ENCODE data around the gene BRI3.

Gene BRI3

DNA sequence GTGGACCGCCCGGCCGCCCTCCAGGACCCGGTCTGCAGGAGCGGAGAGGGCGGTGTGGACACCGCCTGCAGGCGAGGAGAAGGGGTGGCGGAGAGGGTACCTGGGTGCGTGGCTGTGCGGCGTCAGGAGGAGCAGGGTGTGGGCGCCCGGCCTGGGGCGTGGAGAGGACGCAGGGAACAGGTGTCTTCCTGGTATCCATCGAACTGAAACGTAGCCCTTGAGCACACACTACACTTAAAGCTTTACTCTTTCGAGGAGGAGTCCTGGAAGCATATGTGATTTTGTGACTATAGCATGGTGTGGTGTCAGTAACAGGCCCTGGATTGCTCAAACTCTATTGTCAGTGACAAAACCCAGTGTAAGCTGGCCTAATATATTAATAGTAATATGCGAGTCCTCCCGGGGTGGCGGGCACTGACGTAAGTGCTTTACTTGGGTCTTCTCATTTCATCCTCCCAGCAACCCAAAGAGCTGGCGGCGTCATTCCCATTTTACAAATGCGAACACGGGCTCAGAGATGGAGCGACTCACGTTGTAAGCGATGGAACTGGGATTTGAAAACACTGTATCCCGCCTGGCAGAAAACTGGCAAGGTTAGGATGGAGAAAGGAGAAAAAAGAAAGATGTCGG lies 28.9 kb upstream of the BRI3 start:
- no peak for DNase-seq

- DNase-seq = no peak
Observed at GRCh38 chr7:98254516-98254915, 27.0 kb upstream of the BRI3 start.

GRCh38 chr7:98254951-98255610 lies 26.4 kb upstream of the BRI3 start:
- no peak for DNase-seq

GRCh38 chr7:98256431-98256830 lies 25.1 kb upstream of the BRI3 start:
- no peak for DNase-seq

- no peak for DNase-seq
Observed at GRCh38 chr7:98257701-98258100, 23.8 kb upstream of the BRI3 start.

DNA sequence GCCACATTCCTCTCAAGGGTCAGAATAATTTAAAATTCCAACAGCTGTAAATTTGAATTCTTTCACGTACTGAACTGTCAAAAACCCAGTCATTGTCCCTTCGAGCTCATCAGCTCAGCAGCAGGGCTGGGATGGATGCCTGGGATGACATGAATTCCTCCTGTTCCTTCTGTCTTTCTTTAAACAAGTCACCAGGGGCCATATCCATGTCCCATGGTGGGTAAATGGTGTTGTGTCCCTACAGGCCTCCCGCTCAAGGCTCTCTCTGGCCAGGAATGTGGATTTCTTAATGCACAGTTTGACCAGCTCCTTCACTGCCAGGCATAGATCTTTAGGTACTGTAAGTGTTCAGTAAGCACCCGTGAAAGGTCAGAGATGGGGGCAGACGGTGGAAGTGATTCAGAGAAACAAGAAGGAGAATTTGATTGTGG lies 15.6 kb upstream of the BRI3 start:
- no peak for DNase-seq

DNA sequence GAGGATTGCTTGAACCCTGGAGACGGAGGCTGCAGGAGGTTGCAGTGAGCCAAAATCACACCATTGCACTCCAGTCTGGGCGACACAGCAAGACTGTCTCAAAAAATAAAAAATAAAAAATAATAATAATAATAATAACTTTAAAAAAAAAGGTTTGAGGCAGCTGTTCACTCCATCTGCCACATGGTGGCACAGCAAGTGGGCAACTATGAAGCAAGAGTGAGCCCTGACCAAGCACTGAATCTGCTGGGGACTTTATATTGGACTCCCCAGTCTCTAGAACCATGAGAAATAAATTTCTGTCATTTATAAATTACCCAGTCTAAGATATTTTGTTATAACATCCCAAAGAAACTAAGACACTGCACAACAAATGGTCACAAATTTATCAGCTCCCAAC lies 14.6 kb upstream of the BRI3 start:
- no peak for DNase-seq

- no peak for DNase-seq
Observed at GRCh38 chr7:98267303-98267702, 14.2 kb upstream of the BRI3 start.

DNA sequence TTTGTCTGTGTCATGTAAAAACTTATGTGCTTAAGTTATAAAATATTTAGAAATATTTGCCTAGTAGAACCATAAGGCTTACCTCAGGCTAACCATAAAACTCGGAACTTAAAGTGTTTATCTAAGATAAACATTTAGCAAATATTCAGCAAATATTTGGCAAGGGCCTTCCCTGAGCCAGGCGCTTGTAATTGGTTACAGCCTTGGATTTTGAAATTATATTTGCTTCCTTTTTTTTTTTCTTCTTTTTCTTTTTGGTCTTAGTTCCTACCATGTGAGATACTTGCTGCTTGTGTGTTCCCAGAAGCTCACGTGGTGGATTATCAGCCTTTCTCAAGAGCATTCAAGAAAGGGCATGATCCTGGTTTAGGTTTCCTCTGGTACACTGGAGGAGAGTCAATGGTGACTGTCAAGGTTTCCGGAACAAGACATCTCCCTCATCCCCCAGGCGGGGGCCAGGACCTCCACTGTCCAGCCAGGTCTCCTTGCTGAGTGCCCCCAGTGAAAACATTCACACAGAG lies 5.2 kb upstream of the BRI3 start:
- no peak for DNase-seq

DNA sequence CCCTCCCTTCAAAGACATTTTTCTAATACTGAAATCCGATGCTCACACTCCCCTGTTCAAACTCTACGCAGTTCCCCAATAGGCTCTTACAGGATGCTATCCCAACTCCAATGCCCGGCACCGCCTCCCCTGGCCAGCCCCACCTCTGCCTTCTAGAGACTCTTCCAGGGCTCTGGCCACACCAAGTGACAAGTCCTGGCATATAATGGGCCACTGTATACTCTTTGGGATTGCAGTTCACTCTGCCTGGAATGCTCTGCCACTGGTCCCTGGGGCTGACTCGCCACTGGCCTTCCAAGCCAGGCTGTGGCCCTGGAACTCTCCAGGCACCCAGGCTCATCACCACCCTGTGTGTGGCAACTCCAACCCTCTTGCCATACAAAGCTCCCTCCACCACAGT lies 3.1 kb upstream of the BRI3 start:
- DNase-seq = no peak

DNA sequence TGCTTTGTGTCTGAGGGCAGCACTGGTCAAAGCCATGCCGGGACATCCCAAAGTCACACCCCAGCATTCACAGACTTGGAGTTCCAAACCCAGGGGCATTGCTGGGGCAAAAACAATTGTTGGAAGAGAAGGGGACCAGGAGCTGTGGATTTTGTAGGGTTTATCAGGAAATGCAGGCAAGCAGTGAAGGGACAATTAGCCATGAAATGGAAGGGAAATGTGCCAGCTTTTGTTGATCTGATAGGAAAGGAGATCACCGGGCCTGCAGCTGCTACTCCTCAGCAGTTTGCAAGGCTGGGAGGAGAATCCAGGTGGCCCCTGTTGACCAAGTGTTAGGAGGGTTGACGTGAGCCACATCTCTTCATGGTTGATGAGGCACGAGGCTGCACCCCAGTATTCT lies 2.5 kb upstream of the BRI3 start:
- no peak for DNase-seq

GRCh38 chr7:98280296-98280695 lies 1.2 kb upstream of the BRI3 start:
- no peak for DNase-seq

GRCh38 chr7:98281757-98282606 lies 496 bp downstream of the BRI3 start:
- DNase-seq = peak; percentile 18 to 22

DNA sequence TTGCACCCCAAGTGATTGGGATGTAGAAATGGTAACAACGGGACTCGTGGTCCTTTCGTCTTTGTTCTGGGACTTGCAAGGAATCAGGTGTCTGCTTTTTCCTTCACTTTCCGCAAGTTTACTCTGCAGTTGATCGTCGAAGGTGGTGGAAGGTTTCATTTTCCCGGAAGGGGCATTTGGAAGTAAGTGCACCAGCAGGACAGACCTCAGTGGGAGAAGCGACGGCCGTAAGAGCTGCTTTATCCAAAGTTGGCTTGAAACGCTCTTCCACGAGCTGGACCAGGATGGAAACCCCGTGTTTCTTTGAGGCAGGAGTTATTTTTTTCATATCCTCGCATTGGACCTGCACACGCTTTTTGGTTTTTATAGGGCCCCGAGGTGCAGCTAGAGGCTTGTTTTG lies 1.2 kb downstream of the BRI3 start:
- DNase-seq = no peak

DNA sequence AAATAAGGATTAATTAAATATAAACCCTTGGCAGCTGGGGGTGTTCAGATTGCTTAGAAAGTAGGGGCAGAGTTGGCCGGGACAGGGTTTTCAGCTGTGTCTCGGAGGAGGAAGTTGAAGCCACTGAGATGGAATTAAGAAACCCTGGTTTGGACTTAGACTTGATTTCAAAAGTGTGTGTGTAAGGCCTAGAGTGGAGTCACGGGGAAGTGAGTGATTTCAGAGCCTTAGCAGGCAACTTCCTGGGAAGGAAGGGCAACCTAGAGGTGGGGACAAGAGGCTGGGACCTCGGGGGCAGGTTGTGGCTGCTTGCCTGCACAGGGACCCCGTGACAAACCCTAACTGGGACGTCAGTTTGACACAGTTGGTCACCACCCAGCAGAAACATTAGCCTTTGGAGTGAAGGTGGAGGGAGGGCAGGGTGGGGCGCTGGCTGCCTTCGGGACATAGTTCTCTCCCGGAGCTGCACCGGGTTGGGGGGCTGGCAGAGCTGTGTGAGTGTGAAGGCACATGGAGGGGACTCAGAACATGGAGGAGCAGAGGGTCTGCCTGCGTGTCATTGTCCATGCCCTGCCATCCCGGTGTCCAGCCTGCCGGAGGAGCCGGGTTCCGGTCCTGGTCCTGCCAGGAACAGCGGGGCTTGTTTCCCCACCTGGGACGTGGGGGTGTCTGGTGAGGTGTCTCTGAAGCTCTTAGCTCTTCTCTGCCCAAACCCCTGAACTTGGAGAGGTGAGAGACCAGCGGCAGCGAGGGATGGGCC lies 1.8 kb downstream of the BRI3 start:
- DNase-seq = no peak

DNA sequence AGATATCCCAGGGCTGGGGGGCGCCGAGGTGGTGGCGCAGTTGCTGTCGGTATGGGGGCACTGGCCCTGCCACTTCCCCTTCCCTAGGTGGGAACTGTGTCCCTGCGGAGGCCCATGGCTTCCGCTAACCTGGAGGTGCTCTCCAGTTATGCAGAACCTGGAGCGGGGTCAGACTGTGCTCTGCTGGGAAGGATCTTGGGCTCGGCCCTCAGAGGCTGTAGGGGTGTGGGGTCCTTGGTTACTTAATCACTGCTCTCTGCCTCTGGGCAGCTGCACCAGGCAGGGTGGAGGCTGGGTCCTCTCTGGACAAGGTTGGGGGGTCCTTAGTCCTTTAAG lies 2.4 kb downstream of the BRI3 start:
- no peak for DNase-seq

DNA sequence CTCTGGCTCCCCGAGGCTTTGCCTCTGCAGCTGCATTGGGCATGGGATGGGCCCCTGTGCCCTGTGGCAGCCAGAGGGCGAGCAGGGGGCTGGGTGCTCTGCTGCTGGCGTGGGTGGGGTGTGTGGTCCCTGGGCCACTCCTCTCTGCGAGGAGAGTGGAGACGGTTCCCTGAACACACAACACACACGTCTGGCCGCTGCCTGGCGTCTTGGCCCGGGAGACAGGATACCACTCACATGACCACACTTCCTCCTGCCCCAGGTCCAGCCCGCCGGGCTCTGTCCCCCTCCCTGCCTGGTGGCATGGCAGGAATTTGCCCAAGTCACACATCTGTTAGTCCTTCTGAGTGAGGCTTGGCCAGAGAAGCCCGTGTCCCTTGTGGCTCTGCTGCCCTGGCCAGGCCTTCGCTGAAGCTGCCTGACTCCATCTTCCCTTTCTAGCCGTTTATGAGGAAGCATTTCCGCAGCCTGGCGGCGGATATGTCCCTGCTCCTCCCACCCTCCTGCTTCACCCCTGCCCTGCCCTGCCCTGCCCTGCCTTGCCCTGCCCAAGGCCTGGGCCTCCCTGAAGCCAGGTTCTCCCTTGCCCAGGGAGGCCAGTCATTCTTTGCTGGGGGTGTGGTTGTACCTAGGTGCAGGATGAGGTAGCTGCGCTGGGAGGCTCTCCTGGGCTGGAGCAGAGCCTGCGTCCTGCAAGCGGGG lies 3.0 kb downstream of the BRI3 start:
- no peak for DNase-seq

DNA sequence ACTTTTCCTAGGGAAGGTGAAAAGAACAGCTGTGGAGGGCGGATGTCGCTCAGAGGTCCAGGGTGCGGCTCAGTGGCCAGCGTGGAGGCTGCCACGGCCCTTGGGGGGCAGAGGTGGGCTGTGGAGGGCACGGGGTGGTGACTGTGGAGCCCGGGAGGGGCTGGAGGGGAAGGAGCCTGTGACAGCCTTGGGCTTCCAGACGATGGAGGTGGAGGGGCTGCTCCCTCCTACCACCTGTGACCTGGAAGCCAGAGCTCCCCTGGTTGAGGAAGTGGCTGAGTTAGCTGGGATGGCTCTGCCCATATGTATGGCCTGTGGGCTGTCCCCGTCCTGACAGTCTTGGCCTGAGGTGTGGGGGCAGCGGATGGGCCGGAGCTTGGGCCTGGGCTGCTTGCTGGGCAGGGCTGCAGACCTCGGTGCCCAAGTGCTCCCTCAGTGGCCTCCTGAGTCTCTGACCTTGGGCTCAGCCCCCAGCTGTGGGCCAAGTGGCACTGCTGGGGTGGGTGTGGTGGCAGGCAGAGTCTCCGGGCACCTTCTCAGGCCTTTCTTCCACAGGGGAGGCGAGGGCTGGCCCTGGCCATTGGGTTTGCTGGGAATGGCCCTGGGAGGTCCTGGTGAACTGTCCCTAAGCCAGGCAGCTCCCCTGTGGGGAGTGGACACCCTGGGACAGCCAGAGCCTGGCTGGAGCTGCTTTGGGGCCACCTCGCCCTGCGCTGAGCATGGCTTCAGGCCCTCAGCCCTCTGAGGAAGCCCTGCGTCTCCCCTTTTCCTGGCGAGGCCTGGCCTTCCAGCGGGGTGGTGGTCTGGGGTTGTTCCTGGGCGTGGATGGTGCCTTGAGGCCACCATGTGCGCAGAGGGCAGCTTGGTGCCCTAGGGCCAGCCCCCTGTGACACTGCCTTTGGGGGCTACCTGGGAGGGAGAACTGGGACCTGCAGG lies 3.9 kb downstream of the BRI3 start:
- no peak for DNase-seq

- no peak for DNase-seq
Observed at GRCh38 chr7:98286093-98286539, 4.6 kb downstream of the BRI3 start.

DNA sequence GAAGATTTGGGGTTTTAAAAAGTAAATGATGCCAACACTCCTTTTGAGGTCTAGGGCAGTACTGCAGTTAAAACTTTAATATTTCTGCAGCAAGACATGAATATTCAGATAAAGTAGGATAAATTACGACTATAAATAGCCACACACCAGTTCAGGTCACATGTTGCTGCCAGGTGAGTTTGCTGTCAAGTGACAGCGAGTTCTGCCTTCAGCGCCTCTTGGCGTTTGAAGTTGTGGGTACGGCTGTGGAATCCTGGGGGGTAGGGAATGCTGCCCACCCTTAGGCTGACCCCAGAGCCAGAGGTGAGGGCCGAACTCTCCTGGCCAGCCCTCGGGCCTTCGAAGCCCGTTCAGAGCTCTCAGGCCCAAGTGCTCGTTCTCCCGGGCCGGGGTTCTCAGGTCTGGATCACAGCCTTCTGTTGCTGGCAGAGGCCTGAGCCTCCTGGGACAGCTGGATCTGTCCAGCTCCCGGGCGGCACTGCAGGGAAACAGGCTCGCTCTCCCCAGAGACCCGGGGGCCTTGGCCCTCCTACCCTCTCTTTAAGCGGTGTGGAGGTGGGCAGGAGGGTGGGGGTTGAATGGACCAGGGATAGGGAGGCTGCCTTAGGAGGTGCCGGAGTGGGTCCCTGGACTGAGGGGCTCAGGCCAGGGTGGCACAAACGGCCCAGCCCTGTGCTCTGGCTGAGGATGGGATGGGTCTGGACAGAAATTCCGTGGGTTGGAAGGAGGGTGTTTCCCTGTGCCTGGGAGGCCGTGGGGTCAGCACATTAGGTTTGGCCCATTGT lies 5.4 kb downstream of the BRI3 start:
- no peak for DNase-seq

Measured in activated CD4-positive, alpha-beta T cell treated with anti-CD3 and anti-CD28 coated beads, Interleukin-2, amount 50 U/mL, for 4 hours (primary cell).